Keratinocyte (primary cell): Measurements from ENCODE around the gene SH2B3.

Experiments
- EZH2 ChIP-seq: IDR thresholded peaks from one replicate; pipeline ENCODE4 v1.6.1; 2012; ENCODE audit warnings: inconsistent platforms, mild to moderate bottlenecking, low read length, moderate library complexity
- TF ChIP-seq, protein P1 (sequence below), 3 experiments: IDR thresholded peaks in 1 of 3; conservative IDR thresholded peaks in 1 of 3; optimal IDR thresholded peaks in 1 of 3; 2 replicates in 2 of 3; 3 replicates in 1 of 3; pipeline versions ENCODE3 to v1.5.1; 2011; ENCODE audit warnings: low read length in 3 of 3, mild to moderate bottlenecking in 3 of 3, moderate library complexity in 2 of 3, control low read depth in 1 of 3, inconsistent platforms in 1 of 3; ENCODE audit not compliant: insufficient read depth in 2 of 3; ENCODE audit errors: extremely low read depth in 1 of 3

DNA sequence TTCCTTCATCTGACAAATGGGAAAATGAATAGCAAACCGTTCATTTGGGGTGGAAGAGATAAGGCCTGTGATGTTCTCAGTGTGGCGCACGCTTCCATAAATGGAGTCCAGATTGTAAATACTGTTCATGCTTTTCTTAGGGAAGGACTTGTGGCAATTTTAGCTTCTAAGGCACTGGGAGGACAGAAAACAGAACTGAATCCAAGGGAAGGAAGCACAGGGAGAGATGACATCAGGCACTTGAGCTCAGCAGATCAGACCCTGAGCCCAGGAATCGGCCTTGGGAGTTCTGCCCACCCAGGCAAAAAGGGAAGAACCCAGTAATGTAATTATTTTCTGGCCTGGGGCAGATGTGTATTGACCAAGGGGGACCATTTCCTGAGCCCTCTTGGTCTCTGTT lies 7.2 kb upstream of the SH2B3 start:
- TF ChIP-seq, protein P1, sequence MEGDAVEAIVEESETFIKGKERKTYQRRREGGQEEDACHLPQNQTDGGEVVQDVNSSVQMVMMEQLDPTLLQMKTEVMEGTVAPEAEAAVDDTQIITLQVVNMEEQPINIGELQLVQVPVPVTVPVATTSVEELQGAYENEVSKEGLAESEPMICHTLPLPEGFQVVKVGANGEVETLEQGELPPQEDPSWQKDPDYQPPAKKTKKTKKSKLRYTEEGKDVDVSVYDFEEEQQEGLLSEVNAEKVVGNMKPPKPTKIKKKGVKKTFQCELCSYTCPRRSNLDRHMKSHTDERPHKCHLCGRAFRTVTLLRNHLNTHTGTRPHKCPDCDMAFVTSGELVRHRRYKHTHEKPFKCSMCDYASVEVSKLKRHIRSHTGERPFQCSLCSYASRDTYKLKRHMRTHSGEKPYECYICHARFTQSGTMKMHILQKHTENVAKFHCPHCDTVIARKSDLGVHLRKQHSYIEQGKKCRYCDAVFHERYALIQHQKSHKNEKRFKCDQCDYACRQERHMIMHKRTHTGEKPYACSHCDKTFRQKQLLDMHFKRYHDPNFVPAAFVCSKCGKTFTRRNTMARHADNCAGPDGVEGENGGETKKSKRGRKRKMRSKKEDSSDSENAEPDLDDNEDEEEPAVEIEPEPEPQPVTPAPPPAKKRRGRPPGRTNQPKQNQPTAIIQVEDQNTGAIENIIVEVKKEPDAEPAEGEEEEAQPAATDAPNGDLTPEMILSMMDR (optimal IDR thresholded peaks at IDR 0.05 in 1 of 3, IDR thresholded peaks at IDR 0.05 in 1 of 3, conservative IDR thresholded peaks at IDR 0.05 in 1 of 3; ENCODE audit: extremely low read depth in 1 of 3, insufficient read depth in 2 of 3, low read length in 3 of 3), result no peak
- no peak for TF ChIP-seq EZH2
